8988T (cell line): ENCODE data around the gene PTPRE.

Experiments
- DNase-seq: peaks from one replicate; pipeline ENCODE4 v3.0.0; 2011

Gene PTPRE

DNA sequence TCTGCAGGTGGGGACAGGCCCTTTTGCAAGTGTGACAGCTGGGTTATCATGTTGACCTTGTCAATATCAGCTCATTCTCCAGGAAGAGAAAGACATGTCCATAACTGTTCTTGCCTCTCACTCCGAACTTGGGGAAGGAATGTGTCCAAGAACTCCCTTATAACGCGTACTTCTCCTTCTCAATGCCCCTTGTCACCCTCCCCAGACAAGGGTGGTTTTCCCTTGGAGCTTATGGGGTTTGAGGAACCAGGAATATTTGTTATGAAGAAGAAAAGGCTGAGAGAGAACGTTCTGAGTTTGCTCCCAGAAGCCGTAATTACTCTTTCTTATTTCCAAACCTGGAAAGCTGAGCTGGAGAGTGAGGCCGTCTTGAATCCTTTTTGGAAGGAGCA is 141.9 kb downstream of the PTPRE start:
- no peak for DNase-seq

DNA sequence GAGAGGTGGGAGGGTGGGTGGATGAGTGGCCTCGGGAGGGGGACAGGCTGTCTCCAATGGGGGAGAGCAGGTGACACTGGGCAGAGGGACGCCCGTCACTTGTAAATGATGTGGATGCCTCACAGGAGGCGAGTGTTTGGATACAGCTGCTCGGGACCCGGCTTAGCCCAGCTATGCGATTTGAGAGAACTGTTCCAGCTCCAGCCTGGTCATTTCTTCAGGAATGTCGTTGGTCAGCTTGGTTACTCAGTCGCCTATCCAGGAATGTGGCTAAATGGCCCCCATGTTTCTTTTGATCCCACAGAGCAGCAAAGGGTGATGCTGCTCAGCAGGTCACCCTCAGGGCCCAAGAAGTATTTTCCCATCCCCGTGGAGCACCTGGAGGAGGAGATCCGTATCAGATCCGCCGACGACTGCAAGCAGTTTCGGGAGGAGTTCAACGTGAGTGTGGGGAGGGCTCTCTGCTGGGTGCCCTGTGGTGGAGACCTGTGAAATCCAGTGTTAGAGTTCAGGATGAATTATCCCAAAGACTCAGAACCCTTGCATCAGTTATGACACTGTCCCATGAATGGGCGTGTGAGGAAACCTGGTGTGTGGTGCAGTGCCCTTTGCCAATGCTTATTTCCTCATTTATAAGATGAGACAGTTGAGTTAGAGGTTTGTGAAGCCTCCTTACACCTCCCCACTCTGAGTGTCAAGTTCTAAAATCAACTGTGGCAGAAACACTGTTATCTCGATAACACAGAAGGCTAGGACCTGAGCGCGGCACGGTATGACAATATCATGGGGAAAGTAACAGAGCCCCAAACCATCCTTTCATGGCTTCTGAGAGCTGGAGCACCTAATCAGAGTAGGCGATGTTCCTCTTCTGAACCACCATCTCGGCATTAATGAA is 142.6 kb downstream of the PTPRE start:
- DNase-seq, result no peak

DNA sequence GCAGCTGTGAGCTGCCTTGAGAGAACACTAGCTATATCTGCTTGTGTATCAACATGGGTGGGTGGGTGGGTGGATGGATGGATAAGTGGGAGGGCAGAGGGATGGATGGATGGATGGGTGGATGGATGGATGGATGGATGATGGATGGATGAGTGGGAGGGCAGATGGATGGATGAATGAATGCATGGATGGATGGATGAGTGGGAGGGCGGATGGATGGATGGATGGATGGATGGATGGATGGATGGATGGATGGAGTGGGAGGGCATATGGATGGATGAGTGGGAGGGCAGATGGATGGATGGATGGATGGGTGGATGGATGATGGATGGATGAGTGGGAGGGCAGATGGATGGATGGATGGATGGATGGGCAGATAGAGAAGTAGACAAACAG is 143.2 kb downstream of the PTPRE start:
- DNase-seq, result no peak

DNA sequence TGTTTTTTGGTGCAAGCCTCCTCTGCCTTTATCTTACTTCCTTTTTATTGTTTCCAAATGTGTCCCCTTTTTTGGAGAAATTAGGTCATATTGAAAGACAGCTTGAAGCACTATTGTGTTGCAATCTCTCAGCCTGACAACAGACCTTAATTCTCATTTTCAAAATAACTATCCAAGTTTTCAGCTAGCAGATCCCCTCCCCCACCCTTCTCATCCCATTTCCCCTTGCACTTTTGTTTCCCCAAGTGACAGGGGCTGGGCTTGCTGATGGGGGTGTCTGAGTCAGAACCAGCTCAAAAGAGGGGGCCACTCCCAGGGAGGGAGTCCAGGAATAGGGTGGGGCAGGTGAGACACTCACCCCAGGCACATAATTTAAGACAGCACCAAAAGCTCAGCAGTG is 144.0 kb downstream of the PTPRE start:
- DNase-seq, result no peak

DNA sequence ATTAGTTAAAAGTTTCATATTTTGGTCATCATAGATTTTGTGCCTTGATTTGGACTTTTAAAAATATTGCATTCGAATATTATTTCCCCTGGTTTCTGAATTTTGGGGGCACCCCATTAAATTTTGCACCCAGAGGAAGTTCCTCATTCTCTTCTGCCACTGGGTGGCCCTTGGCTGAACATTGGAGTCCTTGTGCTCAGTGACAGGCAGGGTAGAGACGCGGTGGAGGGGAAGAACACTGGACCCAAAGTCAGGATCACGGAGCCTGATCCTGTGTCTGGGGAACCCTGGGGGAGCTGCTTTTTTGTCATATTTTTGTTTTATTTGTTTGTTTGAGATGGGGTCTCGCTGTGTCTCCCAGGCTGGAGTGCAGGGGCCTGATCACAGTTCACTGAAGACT is 144.6 kb downstream of the PTPRE start:
- DNase-seq, result no peak

DNA sequence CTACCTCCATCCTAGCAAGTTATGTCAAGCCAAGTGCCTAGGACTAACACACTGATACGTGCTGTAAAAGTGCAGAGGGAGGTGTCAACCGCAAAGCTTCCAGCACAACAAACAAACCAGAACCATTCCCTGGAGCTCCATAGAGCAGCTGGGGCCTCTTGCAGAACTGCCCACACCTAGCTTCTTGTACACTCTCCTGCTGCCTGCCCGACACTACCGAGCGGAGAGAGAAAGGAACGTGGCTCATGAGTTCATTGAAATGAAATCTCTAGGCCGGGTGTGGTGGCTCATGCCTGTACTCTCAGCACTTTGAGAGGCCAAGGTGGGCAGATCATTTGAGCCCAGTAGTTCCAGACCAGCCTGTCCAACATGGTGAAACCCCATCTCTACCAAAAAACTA is 145.8 kb downstream of the PTPRE start:
- no peak for DNase-seq

DNA sequence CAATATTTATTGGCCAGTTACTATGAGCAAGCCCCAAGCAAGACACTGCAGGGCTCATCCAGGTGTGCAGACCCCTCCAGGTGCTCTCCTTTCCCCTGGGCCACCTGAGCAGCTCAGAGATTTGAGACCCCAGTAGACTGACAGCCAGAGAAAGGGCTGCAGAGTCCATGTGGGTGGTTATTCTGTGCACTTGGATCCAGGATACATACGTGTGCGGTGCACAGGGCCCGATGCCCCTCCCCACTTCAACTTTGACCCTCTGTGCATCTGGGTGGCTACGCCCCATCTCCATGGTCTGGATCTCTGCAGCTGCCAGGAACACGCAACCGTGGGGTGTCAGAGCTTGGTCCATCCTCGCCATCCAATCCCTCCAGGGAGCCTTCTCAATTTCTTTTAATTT is 146.5 kb downstream of the PTPRE start:
- no peak for DNase-seq

DNA sequence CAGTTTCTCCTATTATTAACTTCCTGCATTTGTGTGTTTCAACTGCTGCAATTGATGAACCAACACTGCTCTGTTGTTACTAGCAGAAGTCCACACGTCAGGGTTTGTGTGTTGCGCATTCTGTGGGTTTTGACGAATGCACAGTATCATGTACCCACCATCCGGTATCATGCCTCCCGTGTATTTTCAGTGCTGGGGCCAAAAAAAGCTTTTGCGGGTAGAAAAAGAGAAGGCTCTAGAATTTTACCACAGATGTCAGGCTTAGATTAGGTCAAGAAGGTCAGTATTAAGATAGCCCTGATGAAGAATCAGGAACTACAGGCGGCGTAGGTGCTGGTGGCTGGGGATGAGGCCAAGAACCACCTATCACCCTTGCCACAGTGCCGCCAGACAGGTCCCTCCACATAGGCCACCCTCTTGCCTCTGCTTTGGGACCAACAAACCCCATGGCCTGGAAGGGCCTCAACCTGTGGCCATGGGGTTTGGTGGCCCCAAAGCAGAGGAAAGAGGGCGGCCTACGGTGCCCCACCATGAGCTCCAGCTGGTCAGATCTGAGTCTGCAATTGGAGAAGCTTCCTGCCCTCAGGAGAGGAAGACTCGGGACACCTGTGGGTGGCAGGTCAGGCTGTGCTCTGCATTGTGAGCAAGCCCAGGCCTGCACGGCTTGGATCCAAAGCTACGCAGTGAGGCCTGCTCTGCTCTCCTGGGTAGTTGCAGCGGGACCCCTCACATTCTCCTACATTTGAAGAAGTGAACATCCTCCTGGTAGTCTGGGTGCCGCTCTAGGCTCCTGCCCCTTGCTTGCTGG is 147.5 kb downstream of the PTPRE start:
- DNase-seq, result no peak

DNA sequence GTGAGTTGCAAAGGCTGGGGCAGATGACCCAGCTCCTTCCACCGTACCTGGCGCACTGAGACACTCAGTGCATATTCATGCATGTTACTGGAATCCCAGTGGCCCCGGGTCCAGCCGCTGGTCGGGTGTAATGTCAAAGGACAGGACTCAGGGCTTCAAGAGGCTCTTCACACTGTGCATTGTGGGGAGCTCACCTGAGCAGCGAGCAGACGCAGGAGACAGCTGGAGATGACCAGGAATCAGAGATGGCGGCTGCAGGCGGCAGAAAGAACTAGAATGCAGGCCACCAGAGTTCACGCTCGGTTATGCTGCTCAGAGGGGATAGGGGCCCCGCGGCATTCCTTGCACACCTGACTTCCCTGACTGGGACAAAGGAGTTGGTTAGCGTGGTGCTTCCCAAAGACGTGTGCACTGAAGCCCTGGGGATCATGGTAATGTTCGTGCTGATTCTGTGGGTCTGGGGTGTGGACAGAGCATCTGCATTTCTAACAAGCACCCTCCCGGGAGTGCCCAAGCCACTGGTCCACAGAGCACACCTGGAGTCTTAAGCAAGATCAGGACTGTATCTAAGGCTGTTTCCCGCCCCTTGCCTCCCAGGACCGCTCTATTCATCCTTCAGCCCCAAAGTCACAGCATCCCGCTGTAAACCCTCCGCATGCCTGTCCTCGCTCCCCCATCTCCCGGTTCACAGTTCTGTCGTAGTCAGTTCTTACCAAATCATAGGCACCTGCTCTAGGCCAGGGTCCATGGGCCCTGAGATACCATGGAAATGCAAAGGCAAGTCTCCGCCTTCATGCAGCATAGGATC is 148.4 kb downstream of the PTPRE start:
- no peak for DNase-seq

DNA sequence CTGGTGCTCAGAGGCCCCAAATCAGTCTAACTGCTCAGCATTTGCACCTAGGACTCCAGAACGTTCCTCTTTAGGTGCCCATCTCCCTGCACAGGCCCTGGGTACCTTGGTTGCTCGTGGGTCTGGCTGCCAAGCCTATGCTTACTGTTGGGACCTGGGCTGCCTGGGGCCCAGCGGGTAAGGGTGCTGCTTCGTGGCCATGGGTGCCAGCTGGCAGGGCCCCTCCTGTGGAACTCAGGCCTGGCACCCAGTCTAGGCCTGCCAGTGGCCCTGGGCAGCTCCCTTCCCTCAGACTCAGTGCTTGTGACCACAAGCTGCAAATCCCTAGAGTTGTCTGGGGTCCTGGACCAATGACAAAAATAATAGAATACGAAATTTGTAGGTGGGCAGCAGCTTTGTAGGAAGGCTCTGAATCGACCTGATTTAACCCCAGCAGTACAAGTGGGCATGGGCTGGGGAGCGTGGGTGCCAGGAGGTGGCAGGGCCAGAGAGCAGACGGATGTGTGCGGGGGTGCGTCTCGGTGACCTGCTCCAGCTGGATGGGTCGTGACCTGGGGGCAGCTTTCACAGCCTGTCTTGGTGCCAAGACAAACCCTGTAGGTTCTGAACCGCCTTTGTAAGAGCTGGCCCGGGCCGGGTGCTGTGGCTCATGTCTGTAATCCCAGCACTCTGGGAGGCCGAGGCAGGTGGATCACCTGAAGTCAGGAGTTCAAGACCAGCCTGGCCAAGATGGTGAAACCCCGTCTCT is 149.6 kb downstream of the PTPRE start:
- no peak for DNase-seq

DNA sequence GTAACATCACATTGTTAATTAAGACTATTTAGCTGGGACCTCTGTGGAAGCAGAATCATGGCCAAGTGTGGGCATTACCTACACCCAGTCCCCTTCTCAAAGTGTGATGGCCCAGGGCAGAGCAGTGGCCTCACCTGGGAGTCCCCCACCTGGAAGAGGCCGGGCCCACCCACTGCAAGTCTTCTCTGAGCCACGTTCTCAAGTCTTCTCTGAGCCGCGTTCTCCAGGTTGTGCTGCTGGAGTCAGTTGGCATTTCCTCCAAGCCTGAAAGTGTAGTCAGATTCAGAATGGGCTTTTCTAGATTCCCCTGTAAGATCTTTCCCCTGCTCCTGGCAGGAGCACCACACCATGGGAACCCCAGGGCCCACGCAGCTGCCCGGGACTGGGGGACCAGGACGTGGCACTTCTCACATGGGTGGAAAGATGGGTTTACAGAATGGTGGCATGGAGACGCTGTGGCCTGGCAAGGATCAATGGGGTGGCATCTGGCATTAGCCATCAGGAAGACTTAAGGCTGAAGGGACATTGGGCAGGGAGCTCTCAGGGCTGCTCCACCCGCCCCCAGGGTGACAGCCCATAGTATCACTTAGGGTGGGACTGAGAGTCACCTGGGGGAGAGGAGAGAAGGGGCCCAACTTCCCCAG is 151.3 kb downstream of the PTPRE start:
- DNase-seq, result no peak

DNA sequence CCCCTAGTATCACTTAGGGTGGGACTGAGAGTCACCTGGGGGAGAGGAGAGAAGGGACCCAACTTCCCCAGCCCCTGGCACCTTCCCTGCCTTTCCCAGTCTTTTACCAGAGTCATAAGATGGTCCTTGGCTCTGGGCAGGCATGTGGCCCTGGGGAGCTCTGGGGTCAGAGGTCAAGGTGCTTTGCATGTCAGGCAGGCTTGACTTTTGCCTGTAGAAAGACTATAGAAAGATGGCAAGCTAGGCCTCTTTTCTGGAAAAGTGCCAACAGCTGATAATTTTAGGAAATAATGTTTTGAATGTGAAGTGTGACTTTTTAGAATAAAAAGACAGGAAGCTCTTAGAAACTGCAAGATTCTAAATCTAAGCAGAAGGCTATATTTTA is 151.8 kb downstream of the PTPRE start:
- no peak for DNase-seq

DNA sequence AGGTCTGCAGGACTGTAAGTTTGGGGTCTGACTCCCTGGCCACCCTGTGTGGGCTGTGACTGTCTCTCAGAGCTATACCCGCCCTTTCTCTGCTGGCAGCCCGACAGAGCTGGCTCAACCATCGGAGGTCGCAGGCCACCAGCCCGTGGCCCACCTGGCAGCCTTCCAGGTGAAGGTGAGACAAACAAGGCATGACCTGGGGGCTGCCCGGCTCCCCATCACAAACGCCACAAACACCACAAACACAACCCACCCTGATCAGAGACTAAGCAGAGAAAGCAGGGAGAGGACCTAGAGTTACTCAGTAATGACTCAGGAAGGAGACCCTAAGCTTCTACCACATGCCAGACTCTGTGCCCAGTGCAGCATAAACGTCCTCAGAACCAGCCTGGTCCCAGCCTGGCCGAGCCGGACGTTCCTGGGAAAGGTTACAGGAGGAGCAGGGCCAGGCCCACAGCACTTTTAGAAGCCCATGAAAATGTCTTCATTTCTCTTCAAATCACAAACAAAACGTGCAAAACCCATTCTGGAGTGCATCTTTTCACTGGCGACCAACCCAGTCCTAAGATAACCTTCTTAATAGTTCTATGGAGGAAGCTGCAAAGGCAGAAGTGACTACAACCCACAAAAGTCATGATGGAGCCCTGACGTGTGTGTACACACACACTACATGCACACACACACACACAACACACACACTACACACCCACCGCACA is 152.5 kb downstream of the PTPRE start:
- no peak for DNase-seq

DNA sequence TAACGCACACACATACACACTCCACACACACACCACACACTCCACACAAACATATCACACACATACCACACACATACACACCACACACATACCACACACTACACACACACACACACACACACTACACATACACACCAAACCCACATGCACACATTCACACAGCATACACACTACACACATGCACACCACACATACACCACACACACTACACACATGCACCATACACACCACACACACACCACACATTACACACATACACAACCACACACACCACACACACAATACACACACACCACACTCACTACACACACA is 153.0 kb downstream of the PTPRE start:
- DNase-seq, result no peak

DNA sequence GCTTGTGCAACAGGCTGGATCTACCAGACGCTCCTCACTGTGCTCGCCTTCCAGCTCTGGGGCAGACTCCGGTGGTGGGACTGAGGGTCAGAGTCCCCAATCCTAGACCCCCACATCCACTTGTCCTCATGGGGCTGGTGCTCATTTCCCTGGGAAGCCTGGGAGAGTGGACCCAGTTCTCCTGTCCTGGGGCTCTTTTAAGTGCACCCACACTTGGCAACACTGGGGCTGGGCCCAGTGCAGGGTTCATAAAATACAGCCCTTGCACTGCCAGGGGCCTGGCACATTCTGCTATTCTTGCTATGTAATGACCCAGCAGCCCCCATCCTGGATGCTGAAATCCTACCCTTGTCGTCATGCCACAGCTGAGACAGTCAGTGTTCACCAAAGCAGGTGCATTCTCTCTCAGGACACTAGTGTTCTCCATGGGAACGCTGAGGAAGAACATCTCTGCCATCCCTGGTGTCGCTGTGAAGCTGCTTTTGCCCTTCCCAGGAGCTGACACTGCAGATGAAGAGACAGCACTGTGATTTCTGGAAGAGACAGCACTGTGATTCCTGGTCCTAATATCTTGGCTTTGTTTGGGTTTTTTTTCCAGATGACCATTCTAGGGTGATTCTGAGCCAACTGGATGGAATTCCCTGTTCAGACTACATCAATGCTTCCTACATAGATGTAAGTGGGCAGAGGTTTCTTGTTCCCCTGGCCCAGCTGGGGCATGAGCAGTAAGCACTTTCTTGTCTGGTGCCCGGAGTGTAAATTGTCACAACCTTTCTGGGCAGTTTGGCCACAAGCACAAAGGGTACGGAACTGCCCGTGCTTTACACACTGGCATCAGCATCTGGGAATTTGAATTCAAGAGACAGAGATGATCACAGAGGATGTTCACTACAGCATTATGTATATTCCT is 153.7 kb downstream of the PTPRE start:
- DNase-seq, result no peak

DNA sequence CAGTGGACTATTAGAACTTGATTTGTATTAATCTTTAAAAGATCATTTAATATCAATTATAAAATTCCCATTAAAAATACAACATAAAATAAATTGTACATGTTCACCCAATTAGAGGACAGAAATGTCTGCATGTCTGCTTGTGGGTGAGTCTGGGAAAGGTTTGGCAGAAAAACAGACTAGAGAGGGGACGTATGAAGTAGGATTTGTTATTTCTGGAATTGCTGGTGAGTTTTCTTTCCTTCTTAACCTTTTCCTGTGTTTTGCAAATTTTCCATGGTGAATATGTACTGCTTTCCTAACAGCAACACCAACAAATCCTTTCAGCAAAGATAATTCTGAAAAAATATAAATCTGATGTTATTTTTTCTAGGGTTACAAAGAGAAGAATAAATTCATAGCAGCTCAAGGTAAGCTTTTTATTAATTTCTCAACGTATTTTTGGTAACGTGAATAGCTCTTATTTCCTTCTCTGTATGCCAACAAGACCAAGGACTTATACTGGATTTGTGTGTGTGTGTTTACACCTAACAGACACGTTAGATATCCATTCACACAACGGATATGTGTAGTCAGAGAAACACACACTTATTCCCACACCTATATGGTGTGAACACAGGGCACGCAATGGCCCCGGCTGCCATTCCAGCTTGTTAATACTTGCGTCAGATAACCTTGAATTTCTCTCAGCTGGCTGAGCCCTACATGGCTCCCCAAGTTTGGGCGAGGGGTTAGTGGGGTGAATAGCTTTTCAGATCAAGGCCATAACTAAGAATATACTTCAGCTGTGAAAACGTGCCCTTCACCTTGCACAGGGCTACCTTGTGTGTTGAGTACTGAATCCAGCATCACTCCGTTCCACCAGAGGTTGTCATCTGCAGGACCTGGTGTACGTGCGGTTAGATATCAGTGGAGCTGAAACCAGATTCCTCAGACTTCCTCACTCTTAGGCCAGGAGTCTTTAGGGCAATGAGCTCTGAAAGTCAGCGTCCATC is 154.7 kb downstream of the PTPRE start:
- no peak for DNase-seq

DNA sequence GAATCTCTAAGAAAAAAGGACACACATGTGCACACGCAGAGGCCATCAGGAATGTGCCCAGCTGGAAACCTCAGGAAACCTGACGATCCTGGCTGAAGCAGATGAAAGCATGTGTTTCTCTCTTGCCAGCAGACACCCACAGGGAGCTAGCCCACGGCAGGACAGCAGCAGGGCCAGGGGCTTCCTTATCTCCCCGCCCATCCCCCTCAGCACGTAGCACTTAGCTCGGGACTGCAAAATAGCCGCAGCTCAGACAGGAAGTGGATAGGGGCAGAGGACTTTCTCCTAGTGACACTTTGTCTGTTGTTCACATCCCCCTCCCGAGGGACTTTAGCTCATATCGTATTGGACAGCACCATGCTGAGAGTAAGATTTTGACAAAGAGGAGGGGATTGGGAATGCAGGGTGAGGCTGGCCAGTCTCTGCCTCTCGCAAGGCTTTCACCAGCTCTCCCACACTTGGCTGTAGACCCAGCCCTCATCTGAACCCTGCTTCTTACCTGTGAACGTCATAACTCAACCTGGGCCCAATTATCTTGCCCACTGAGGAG is 155.5 kb downstream of the PTPRE start:
- no peak for DNase-seq

DNA sequence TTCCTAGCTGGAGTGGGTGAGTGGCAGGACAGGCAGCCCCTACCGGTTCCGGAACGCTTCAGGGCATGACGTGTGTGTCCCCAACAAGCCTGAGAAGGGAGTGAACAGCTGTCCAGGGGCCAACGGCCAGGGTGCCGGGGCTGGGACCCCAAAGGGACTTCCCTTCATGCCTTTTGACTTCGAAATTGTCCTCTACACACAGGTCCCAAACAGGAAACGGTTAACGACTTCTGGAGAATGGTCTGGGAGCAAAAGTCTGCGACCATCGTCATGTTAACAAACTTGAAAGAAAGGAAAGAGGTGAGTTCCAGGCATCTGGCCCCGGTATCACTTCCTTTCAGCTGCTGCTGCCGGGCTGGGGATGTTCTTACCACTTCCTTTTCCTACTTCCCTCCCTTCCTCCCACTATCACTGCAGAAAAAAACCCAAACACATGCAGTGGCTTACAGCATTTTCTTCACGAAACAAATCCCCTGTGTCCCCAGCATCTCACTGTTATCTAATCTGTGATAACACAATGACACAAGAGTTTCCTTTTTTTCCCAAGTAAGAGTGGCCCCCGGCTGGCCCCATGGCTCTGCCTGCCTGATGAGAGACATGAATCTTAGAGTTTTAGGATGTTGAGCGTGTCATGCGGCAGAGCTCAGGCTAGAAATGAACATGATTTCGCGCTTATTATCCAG is 156.1 kb downstream of the PTPRE start:
- no peak for DNase-seq
